Measurements from ENCODE around the gene EFCAB6.

- TF ChIP-seq, protein P1, sequence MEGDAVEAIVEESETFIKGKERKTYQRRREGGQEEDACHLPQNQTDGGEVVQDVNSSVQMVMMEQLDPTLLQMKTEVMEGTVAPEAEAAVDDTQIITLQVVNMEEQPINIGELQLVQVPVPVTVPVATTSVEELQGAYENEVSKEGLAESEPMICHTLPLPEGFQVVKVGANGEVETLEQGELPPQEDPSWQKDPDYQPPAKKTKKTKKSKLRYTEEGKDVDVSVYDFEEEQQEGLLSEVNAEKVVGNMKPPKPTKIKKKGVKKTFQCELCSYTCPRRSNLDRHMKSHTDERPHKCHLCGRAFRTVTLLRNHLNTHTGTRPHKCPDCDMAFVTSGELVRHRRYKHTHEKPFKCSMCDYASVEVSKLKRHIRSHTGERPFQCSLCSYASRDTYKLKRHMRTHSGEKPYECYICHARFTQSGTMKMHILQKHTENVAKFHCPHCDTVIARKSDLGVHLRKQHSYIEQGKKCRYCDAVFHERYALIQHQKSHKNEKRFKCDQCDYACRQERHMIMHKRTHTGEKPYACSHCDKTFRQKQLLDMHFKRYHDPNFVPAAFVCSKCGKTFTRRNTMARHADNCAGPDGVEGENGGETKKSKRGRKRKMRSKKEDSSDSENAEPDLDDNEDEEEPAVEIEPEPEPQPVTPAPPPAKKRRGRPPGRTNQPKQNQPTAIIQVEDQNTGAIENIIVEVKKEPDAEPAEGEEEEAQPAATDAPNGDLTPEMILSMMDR (IDR thresholded peaks at IDR 0.05), result no peak
- TF ChIP-seq POLR2A (IDR thresholded peaks at IDR 0.05), result no peak
- no peak for TF ChIP-seq POLR2AphosphoS5 (IDR thresholded peaks at IDR 0.05)
Observed at GRCh38 chr22:43535336-43535735, 276.8 kb downstream of the EFCAB6 start.

Measured in breast epithelium (tissue), 3 donors.